ENCODE measurements around the gene GSE1.

The GSE1 gene

GRCh38 chr16:85607796-85608514 lies 5.2 kb upstream of the GSE1 start:
- H3K36me3 ChIP-seq, result no peaks in the 10 kb centered on the region
- H3K9me3 ChIP-seq, result no peaks in the 10 kb centered on the region
- peaks cover 5 to 52% (median 30%) of the 10 kb centered on the region in 4 donors for H3K4me1 ChIP-seq
- intact Hi-C loops (cut with DNase I; ENCODE audit: low total_unique reads), result loop anchor here (2.0 to 5.0 kb wide), 3 partner anchors 41 to 185 kb away; no protein-coding TSS in a partner anchor
- no peak overlapping the region for H3K4me3 ChIP-seq
- H3K27me3 ChIP-seq, result no peaks in the 10 kb centered on the region
- TF ChIP-seq CTCF (IDR thresholded peaks at IDR 0.05), result no peak
- no peak overlapping the region for H3K27ac ChIP-seq
- DNase-seq, result no peak

- H3K9me3 ChIP-seq, result no peaks in the 10 kb centered on the region
- no peaks in the 10 kb centered on the region for H3K36me3 ChIP-seq
- no peak for TF ChIP-seq CTCF (IDR thresholded peaks at IDR 0.05)
- peaks cover 5 to 56% (median 30%) of the 10 kb centered on the region in 4 donors for H3K4me1 ChIP-seq
- no peak overlapping the region for H3K4me3 ChIP-seq
- intact Hi-C loops (cut with DNase I; ENCODE audit: low total_unique reads), result loop anchor here (2.0 to 5.0 kb wide), 3 partner anchors 41 to 186 kb away; no protein-coding TSS in a partner anchor
- H3K27me3 ChIP-seq, result no peaks in the 10 kb centered on the region
- no peak overlapping the region for H3K27ac ChIP-seq
- DNase-seq, result no peak
These were observed 4.6 kb upstream of the GSE1 start for GRCh38 chr16:85608515-85608885.

GRCh38 chr16:85608887-85609286 lies 4.2 kb upstream of the GSE1 start:
- Histone ChIP-seq H3K4me1 (peaks cover 5 to 59% (median 31%) of the 10 kb centered on the region in 4 donors), H3K4me3 (no peak overlapping the region), H3K9me3 (no peaks in the 10 kb centered on the region), H3K36me3 (no peaks in the 10 kb centered on the region), H3K27me3 (no peaks in the 10 kb centered on the region), H3K27ac (no peak overlapping the region)
- no peak for DNase-seq
- intact Hi-C loops (cut with DNase I; ENCODE audit: low total_unique reads), result loop anchor here (2.0 to 5.0 kb wide), 3 partner anchors 42 to 186 kb away; no protein-coding TSS in a partner anchor
- no peak for TF ChIP-seq CTCF (IDR thresholded peaks at IDR 0.05)

- no peaks in the 10 kb centered on the region for H3K9me3 ChIP-seq
- H3K4me3 ChIP-seq, result no peak overlapping the region
- no peak for DNase-seq
- H3K27ac ChIP-seq, result no peak overlapping the region
- TF ChIP-seq CTCF (IDR thresholded peaks at IDR 0.05), result no peak
- peaks cover 5 to 66% (median 34%) of the 10 kb centered on the region in 4 donors for H3K4me1 ChIP-seq
- H3K27me3 ChIP-seq, result no peaks in the 10 kb centered on the region
- H3K36me3 ChIP-seq, result no peaks in the 10 kb centered on the region
- intact Hi-C loops (cut with DNase I; ENCODE audit: low total_unique reads), result loop anchor here (2.0 to 5.0 kb wide), 3 partner anchors 42 to 187 kb away; no protein-coding TSS in a partner anchor
These were observed 3.6 kb upstream of the GSE1 start for GRCh38 chr16:85609539-85609938.

GRCh38 chr16:85610059-85610445 lies 3.1 kb upstream of the GSE1 start:
- Histone ChIP-seq H3K4me3 (peak overlapping the region in 1 of 2 donors; percentile 85), H3K27ac (peak overlapping the region in 1 of 2 donors; percentile 98), H3K27me3 (no peaks in the 10 kb centered on the region), H3K9me3 (no peaks in the 10 kb centered on the region), H3K36me3 (no peaks in the 10 kb centered on the region), H3K4me1 (peaks cover 5 to 71% (median 40%) of the 10 kb centered on the region in 4 donors)
- intact Hi-C loops (cut with DNase I; ENCODE audit: low total_unique reads), result loop anchor here (5.0 to 10.0 kb wide), 3 partner anchors 53 to 288 kb away; no protein-coding TSS in a partner anchor
- no peak for TF ChIP-seq CTCF (IDR thresholded peaks at IDR 0.05)
- no peak for DNase-seq
